GM12878 (cell line): ENCODE data around the gene LHX2. TPM values are rescaled to one million over a fixed set of nuclear protein-coding genes. Genes with fewer than 3 reads are reported as not detected.

Experiments
- ATAC-seq: fragments of 200-7000 bp; cut with Tn5 transposase; 3 replicates; pipeline ENCODE4 v1.9.1; 2020; ENCODE audit warnings: mild to moderate bottlenecking, moderate library complexity
- BruUV-seq: library from RNA; stranded (reverse); fragments of 400-500 nt; replicated peaks from 2 replicates; lab custom pipeline; 2021; lab: Mats Ljungman, UMichigan
- CTCF ChIA-PET: fragments of 300-600 bp; sonication (Branson Sonifier 250); formaldehyde crosslinking; extraction: SDS; loops from one replicate; lab custom pipeline; 2021; ENCODE audit warnings: inconsistent platforms; lab: Yijun Ruan, JAX
- POLR2A ChIA-PET: fragments of 350-600 bp; formaldehyde crosslinking; extraction: SDS; loops from one replicate; lab custom pipeline; 2021; ENCODE audit warnings: inconsistent platforms; lab: Charles Lee
- RAD21 ChIA-PET: fragments of 300-600 bp; sonication (Branson Sonifier 250); formaldehyde crosslinking; loops from one replicate; lab custom pipeline; 2023; ENCODE audit warnings: antibody characterized with exemption; ENCODE audit not compliant: unreplicated experiment; lab: Charles Lee
- SMC1A ChIA-PET: fragments of 300-600 bp; sonication (Branson Sonifier 250); formaldehyde crosslinking; loops from one replicate; lab custom pipeline; 2023; ENCODE audit not compliant: unreplicated experiment, uncharacterized antibody; lab: Charles Lee
- DNase-seq: peaks from one replicate; pipeline ENCODE4 v3.0.0-alpha.2; 2011; ENCODE audit warnings: low read depth, low spot score
- FAIRE-seq: peaks from 3 replicates; lab custom pipeline; 2011; peaks lifted over from hg19 to GRCh38; lab: Jason Lieb, UNC
- H2AFZ ChIP-seq: 2 replicates; pipeline ENCODE4 v1.6.0; 2011; ENCODE audit warnings: low read depth, low read length, control low read depth; ENCODE audit not compliant: control insufficient read depth
- H3K27ac ChIP-seq: 2 replicates; pipeline ENCODE4 v1.5.1; 2011; ENCODE audit warnings: control low read depth; ENCODE audit not compliant: control insufficient read depth, insufficient read depth
- H3K27me3 ChIP-seq, 2 experiments: replicated peaks in 1 of 2; 2 replicates each; pipeline versions ENCODE4 v1.6.0 to v1.6.1; 2011; ENCODE audit warnings: low read length in 1 of 2; ENCODE audit not compliant: control insufficient read depth in 2 of 2, insufficient read depth in 2 of 2
- H3K36me3 ChIP-seq, 2 experiments: 2 replicates each; pipeline ENCODE4 v1.5.1; 2011; ENCODE audit warnings: low read length in 1 of 2; ENCODE audit not compliant: control insufficient read depth in 2 of 2, insufficient read depth in 2 of 2
- H3K4me1 ChIP-seq: 2 replicates; pipeline ENCODE4 v1.6.1; 2011; ENCODE audit warnings: mild to moderate bottlenecking, low read length, moderate library complexity, mixed read lengths; ENCODE audit not compliant: control insufficient read depth, insufficient read depth
- H3K4me2 ChIP-seq: 2 replicates; pipeline ENCODE4 v1.6.0; 2011; ENCODE audit warnings: control low read depth; ENCODE audit not compliant: control insufficient read depth, insufficient read depth
- H3K4me3 ChIP-seq: fragments of 200-600 bp; sonication (generic); 2 replicates; pipeline ENCODE4 v1.5.1; 2016
- H3K79me2 ChIP-seq: 2 replicates; pipeline ENCODE4 v1.6.0; 2011; ENCODE audit warnings: low read length; ENCODE audit not compliant: control insufficient read depth, insufficient read depth
- H3K9ac ChIP-seq: 2 replicates; pipeline ENCODE4 v1.8.0; 2011; ENCODE audit warnings: low read length, control low read depth, mixed read lengths; ENCODE audit not compliant: control insufficient read depth, insufficient read depth
- H3K9me3 ChIP-seq: replicated peaks from 3 replicates; pipeline ENCODE4 v1.5.1; 2011; ENCODE audit warnings: mild to moderate bottlenecking, low read length; ENCODE audit not compliant: control insufficient read depth, insufficient read depth
- H4K20me1 ChIP-seq: 2 replicates; pipeline ENCODE4 v1.6.0; 2011; ENCODE audit not compliant: control insufficient read depth, insufficient read depth
- NRF1 ChIP-seq: conservative IDR thresholded peaks from 2 replicates; pipeline ENCODE4 v1.6.1; 2011; ENCODE audit warnings: mild to moderate bottlenecking, low read depth, low read length, improper control_type of control experiment
- STAT1 ChIP-seq: fragments of 450-650 bp; conservative IDR thresholded peaks from 2 replicates; pipeline ENCODE4 v1.6.1; 2014; ENCODE audit warnings: antibody characterized with exemption, mild to moderate bottlenecking
- SUZ12 ChIP-seq: fragments of 200-600 bp; sonication (generic); IDR thresholded peaks from one replicate; pipeline ENCODE4 v1.6.1; 2018; ENCODE audit warnings: antibody characterized with exemption, mild to moderate bottlenecking; ENCODE audit not compliant: unreplicated experiment
- WGBS: methylation state at CpG from one replicate; pipeline ENCODE4 v1.1.6; 2016; ENCODE audit warnings: low lambda C conversion rate; ENCODE audit not compliant: insufficient replicate concordance, insufficient coverage; ENCODE audit errors: missing lambda C conversion rate; 5-methylcytosine and 5-hydroxymethylcytosine counted together
- in situ Hi-C: fragments of 300-500 bp; cut with MboI; formaldehyde crosslinking; loops from 9 replicates; pipeline ENCODE4 v1.14.3; 2018; ENCODE audit warnings: mixed read lengths
- intact Hi-C: fragments of 100-400 bp; cut with micrococcal nuclease; formaldehyde crosslinking; loops from one replicate; pipeline ENCODE4 v1.14.2; 2022; ENCODE audit not compliant: unreplicated experiment
- polyA plus RNA-seq, 11 experiments: library from polyadenylated mRNA; depleted of rRNA in 4 of 11; unstranded in 6 of 11; stranded (reverse) in 5 of 11; fragments of >200 nt; fragmentation: Nextera tagmentation in 4 of 11; fragmentation: Illumina TruSeq in 1 of 11; extraction: Ambion mirVana in 4 of 11; extraction: Trizol in 1 of 11; gene quantifications; 1 replicate in 1 of 11; 2 replicates in 10 of 11; pipeline versions ENCODE4 v1.2.1 to v1.2.3, GENCODE V29; 2011 to 2016; ENCODE audit warnings: inconsistent platforms in 2 of 11, missing spikeins in 2 of 11, low read depth in 1 of 11
- total RNA-seq, 4 experiments: library from RNA; depleted of rRNA in 3 of 4; stranded (reverse); fragments of >200 nt in 3 of 4; fragmentation: Illumina TruSeq in 1 of 4; extraction: Trizol in 1 of 4; gene quantifications; 2 replicates each; pipeline versions ENCODE4 v1.2.1 to v1.2.3, GENCODE V29; 2013 to 2021
- TF ChIP-seq, protein P1 (sequence below): IDR thresholded peaks from 2 replicates; pipeline ENCODE4 v1.6.1; 2011; ENCODE audit warnings: low read depth, mild to moderate bottlenecking, low read length, moderate library complexity, borderline replicate concordance; ENCODE audit errors: extremely low read depth
- TF ChIP-seq, protein P2 (sequence below): IDR thresholded peaks from 2 replicates; pipeline ENCODE4 v1.6.1; 2012; ENCODE audit warnings: low read length, inconsistent platforms
- TF ChIP-seq, protein P3 (sequence below): fragments of 450-650 bp; formaldehyde crosslinking; IDR thresholded peaks from 2 replicates; pipeline ENCODE4 v1.4.0; 2022; ENCODE audit warnings: mild to moderate bottlenecking, moderate library complexity

The LHX2 gene
- total and polyA plus RNA-seq, 10 of the 15 experiments (the other 5 are each of a cell fraction or from before 2014, with no cell fraction given), result 0.82 to 69.8 (median 5.3) TPM

DNA sequence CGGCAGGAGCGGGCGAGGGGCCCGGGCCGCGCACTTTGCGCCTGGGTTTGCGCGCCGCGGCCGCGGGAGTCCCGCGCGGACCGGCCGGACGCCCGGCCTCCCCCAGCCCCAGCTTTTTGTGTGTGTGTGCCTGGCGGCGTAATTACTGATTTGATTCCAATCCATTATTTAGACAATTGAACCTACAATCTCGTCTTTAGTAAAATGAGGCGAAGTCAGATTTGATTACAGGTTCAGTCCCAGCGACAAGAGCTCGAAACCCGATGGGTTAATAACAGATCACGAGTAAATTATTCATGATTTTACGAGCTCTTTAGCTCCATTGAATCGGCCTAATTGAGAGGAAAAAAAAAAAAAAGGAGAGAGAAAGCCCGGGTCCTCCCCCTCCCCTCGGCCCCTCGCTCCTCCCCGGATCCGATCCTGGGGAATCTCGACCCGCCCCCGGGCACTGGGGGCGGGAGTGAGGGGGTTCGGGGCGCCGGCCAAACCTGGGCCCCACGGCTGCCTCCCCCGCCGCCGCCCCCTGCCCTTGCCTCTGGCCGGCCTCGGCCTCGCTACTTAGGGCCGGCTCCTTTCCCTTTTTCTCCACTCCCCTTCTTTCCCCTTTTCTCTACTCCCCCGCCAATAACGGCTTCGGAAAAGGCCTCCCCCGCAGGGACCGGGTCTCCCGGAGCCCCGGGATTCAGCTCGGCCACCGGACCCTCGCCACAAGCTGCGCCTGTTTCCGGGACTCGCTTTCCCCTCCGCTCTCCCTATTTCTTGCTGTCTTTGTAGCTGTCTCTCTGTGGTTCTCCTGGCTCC lies 6.6 kb downstream of the LHX2 start:
- DNase-seq (no peak), ATAC-seq (no peak), FAIRE-seq (no peak)
- Histone ChIP-seq H3K4me1 (peaks cover 7% of the 10 kb centered on the region), H3K4me2 (no peak overlapping the region), H3K9me3 (no peaks in the 10 kb centered on the region; the same call in 2 of the 3 replicates), H3K9ac (no peak overlapping the region), H3K36me3 (peaks cover 0 to 2% of the 10 kb centered on the region in 2 experiments; a peak in 2 of 4 replicates), H3K27ac (no peak overlapping the region), H3K4me3 (no peak overlapping the region), H2AFZ (no peak overlapping the region), H3K27me3 (peaks cover 0 to 64% of the 10 kb centered on the region in 2 experiments; a peak in 2 of 4 replicates), H3K79me2 (no peaks in the 10 kb centered on the region), H4K20me1 (peaks cover 3% of the 10 kb centered on the region; the same call in 1 of the 2 replicates)
- CTCF ChIA-PET, result interaction anchor here (0.6 to 1.6 kb wide), 3 partner anchors 21 to 59 kb away, joined by 3 to 6 read pairs (median 5); no protein-coding TSS in a partner anchor
- SMC1A ChIA-PET, result interaction anchor here (1.2 to 2.9 kb wide), 3 partner anchors 13 to 22 kb away, joined by 3 to 15 read pairs (median 6); no protein-coding TSS in a partner anchor
- BruUV-seq, result no TSS peak
- intact Hi-C loops, result no loop called here
- POLR2A ChIA-PET, result interaction anchor here (0.7 to 0.8 kb wide), 2 partner anchors 20 to 52 kb away, joined by 3 to 4 read pairs; no protein-coding TSS in a partner anchor
- RAD21 ChIA-PET, result interaction anchor here (1.1 to 1.7 kb wide), 3 partner anchors 14 to 78 kb away, joined by 3 to 7 read pairs (median 4); no protein-coding TSS in a partner anchor
- WGBS, result 48% methylated on average over 48 of the region's 64 CpGs
- TF ChIP-seq, protein P1, sequence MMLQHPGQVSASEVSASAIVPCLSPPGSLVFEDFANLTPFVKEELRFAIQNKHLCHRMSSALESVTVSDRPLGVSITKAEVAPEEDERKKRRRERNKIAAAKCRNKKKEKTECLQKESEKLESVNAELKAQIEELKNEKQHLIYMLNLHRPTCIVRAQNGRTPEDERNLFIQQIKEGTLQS, result no peak
- TF ChIP-seq STAT1, result no peak
- peak; percentile 18 for TF ChIP-seq SUZ12
- TF ChIP-seq, protein P2, sequence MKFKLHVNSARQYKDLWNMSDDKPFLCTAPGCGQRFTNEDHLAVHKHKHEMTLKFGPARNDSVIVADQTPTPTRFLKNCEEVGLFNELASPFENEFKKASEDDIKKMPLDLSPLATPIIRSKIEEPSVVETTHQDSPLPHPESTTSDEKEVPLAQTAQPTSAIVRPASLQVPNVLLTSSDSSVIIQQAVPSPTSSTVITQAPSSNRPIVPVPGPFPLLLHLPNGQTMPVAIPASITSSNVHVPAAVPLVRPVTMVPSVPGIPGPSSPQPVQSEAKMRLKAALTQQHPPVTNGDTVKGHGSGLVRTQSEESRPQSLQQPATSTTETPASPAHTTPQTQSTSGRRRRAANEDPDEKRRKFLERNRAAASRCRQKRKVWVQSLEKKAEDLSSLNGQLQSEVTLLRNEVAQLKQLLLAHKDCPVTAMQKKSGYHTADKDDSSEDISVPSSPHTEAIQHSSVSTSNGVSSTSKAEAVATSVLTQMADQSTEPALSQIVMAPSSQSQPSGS, result no peak
- TF ChIP-seq, protein P3, sequence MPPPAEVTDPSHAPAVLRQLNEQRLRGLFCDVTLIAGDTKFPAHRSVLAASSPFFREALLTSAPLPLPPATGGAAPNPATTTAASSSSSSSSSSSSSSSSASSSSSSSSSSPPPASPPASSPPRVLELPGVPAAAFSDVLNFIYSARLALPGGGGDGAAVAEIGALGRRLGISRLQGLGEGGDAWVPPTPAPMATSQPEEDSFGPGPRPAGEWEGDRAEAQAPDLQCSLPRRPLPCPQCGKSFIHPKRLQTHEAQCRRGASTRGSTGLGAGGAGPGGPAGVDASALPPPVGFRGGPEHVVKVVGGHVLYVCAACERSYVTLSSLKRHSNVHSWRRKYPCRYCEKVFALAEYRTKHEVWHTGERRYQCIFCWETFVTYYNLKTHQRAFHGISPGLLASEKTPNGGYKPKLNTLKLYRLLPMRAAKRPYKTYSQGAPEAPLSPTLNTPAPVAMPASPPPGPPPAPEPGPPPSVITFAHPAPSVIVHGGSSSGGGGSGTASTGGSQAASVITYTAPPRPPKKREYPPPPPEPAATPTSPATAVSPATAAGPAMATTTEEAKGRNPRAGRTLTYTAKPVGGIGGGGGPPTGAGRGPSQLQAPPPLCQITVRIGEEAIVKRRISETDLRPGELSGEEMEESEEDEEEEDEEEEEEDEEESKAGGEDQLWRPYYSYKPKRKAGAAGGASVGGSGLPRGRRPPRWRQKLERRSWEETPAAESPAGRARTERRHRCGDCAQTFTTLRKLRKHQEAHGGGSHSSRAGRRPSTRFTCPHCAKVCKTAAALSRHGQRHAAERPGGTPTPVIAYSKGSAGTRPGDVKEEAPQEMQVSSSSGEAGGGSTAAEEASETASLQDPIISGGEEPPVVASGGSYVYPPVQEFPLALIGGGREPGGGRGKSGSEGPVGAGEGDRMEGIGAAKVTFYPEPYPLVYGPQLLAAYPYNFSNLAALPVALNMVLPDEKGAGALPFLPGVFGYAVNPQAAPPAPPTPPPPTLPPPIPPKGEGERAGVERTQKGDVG (CRISPR knock-in tag), result no peak
- TF ChIP-seq NRF1, result no peak
- in situ Hi-C loops, result no loop called here
